ENCODE measurements around the gene NFATC4. TPM values are rescaled to one million over a fixed set of nuclear protein-coding genes. Genes with fewer than 3 reads are reported as not detected.

The NFATC4 gene
- total and polyA plus RNA-seq, 9 donors: 25.9 to 288 (median 157) TPM

DNA sequence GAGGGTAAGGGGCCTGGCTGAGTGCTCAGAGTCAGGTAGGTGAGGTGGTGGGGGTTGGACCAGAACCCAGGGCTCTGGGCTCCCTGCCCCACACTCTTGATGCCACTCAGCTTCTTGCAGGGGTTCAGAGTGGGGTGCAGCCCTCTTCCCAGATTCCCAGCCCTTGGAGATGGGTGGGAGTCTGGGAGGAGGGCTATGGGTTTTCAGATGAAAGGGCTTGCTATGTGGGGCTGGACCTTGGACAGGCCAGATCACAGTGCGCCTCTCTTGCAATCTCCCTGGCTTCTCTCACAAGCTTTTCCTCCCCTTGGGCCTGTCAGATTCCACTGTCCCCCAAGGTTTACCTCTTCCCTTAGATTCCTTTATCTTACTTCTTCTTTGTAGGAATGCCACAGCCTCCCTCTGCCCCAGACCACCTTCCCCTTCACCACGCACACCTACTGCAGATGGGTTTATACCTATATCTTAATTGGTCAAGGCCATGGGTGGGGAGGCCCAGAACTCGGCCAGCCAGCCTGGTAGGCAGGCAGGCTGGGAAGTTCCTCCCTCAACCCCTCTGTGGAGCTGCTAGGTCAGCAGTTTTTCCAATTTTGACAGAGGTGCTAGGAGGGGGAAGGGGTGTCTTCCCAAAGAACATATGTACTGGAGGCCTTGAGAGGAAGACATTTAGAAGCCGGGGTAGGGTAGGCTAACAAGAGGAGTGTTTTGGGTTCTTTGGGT lies 32.2 kb downstream of the NFATC4 start:
- peak overlapping the region; percentile 77 for H3K4me3 ChIP-seq
- peaks cover 27% of the 10 kb centered on the region for H3K4me1 ChIP-seq (ENCODE audit: insufficient read depth)
- no peaks in the 10 kb centered on the region for H3K27me3 ChIP-seq
- intact Hi-C loops (cut with DNase I): loop anchor here (2.0 to 5.0 kb wide), 3 partner anchors 33 to 37 kb away; partner anchors contain the start of gene NFATC4 (in 3 of the 4)
- no peaks in the 10 kb centered on the region for H3K9me3 ChIP-seq
- no peak for TF ChIP-seq POLR2A (IDR thresholded peaks at IDR 0.05)
- TF ChIP-seq, protein P1, sequence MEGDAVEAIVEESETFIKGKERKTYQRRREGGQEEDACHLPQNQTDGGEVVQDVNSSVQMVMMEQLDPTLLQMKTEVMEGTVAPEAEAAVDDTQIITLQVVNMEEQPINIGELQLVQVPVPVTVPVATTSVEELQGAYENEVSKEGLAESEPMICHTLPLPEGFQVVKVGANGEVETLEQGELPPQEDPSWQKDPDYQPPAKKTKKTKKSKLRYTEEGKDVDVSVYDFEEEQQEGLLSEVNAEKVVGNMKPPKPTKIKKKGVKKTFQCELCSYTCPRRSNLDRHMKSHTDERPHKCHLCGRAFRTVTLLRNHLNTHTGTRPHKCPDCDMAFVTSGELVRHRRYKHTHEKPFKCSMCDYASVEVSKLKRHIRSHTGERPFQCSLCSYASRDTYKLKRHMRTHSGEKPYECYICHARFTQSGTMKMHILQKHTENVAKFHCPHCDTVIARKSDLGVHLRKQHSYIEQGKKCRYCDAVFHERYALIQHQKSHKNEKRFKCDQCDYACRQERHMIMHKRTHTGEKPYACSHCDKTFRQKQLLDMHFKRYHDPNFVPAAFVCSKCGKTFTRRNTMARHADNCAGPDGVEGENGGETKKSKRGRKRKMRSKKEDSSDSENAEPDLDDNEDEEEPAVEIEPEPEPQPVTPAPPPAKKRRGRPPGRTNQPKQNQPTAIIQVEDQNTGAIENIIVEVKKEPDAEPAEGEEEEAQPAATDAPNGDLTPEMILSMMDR (IDR thresholded peaks at IDR 0.05): no peak
- no peak for TF ChIP-seq EP300 (IDR thresholded peaks at IDR 0.05)
- WGBS, 3 donors: 13 to 18% (median 17%) methylated on average over 4 of the region's 4 CpGs
- H3K36me3 ChIP-seq: no peaks in the 10 kb centered on the region
- peak in 2 of 5 donors; percentile 37 to 44 for DNase-seq
- peak overlapping the region; percentile 31 to 77 for H3K27ac ChIP-seq

DNA sequence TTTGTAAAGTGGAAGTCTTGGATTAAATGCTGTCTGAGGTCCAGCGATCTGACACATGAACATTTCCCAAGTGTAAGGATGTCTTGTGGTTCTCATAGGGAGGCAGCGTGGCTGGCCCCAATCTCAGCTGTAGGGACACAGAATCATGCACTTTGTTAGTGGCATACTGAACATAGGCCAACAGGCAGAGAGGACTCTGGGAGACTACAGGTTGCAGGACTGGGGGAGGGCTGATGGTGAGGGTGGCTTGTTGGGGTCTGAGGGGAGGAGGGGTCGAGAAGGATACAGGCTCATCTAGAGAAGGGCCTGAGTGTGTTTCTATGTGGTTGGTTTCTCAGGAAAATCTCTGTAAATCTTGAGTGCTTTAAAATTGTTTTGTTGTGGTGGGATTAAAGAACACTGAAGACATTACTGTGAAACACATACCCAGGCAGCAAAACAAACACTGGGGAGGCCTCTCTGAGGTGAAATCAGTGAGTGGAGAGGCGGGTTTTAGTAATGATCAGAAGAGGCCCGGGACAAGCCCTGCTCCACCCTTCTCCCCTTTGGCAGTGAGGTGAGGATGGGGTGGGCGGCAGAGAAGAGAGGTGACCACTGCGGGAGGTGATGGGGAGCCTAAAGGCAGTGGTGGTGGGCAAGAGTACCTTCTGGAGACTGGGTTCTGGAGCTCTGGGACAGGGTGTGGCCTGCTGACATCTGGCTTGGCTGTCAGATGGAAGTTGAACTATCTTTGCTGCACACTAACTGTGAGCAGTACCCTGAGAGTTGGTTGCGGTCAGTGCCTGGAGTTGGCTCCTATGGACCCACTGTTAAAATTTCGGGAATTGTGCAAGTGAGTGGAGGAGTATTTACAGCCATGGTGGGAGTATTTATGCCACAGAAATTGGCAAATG lies 34.1 kb downstream of the NFATC4 start:
- H3K4me1 ChIP-seq (ENCODE audit: insufficient read depth): peaks cover 31% of the 10 kb centered on the region

DNA sequence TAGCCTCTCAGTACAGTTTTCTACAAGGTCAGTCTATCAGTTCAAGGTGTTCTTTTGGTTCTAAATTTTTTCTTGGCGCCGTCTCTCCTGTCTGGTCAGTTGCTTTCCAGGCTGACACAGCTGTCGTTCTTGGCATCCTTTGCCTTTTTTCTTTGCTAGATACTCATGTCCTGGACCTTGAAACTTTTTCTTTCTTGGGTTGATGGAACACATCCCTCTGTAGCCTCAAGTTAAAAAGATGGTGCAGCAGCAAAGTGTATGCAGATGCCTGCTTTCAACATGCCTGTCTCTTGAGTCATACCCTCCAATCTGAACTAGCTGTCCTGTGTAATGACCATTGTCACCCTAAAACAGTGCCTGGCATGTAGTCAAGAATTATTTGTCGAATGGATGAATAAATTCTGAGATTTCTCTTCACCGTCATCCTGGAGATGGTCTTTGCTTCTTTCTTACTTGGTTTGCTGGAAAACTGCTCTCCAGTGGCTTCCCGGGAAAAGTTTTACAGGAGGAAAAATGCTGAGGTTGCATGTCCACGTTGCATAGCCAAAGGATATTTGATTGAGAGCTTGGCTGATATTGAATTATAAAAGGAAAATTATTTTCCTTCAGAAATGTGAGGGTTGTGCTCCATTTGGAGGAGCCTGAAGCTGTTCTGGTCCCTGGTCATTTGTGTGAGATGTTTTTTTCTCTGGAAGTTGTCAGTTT lies 35.5 kb downstream of the NFATC4 start:
- Histone ChIP-seq H3K27ac (peak overlapping the region in 1 of 2 donors; percentile 37), H3K36me3 (no peaks in the 10 kb centered on the region), H3K4me3 (no peak overlapping the region), H3K27me3 (no peaks in the 10 kb centered on the region), H3K9me3 (no peaks in the 10 kb centered on the region), H3K4me1 (ENCODE audit: insufficient read depth) (peaks cover 23% of the 10 kb centered on the region)
- intact Hi-C loops (cut with DNase I): loop anchor here in 3 of 4 donors (5.0 kb wide), 2 partner anchors 34 to 36 kb away; partner anchors contain the start of gene NFATC4 (in 3 of the 3)
- WGBS, 3 donors: 4 to 11% (median 8%) methylated on average over 7 of the region's 7 CpGs
- TF ChIP-seq POLR2A (IDR thresholded peaks at IDR 0.05) (no peak), EP300 (IDR thresholded peaks at IDR 0.05) (no peak)
- TF ChIP-seq, protein P1 (IDR thresholded peaks at IDR 0.05): no peak
- peak; percentile 63 to 76 (median 69) for DNase-seq

More for the DNA sequence above, 34.1 kb downstream of the NFATC4 start:
- intact Hi-C loops (cut with DNase I): loop anchor here (2.0 to 5.0 kb wide), 3 partner anchors 31 to 35 kb away; partner anchors contain the start of gene NFATC4 (in 3 of the 4)
- Histone ChIP-seq H3K4me3 (no peak overlapping the region), H3K27me3 (no peaks in the 10 kb centered on the region), H3K27ac (peak overlapping the region in 1 of 2 donors; percentile 77), H3K9me3 (no peaks in the 10 kb centered on the region), H3K36me3 (no peaks in the 10 kb centered on the region)
- TF ChIP-seq EP300 (IDR thresholded peaks at IDR 0.05): no peak
- TF ChIP-seq, protein P1 (IDR thresholded peaks at IDR 0.05): no peak
- 36 to 52% (median 41%) methylated on average over 9 of the region's 9 CpGs for WGBS, 3 donors
- DNase-seq: peak in 1 of 5 donors; percentile 33

DNA sequence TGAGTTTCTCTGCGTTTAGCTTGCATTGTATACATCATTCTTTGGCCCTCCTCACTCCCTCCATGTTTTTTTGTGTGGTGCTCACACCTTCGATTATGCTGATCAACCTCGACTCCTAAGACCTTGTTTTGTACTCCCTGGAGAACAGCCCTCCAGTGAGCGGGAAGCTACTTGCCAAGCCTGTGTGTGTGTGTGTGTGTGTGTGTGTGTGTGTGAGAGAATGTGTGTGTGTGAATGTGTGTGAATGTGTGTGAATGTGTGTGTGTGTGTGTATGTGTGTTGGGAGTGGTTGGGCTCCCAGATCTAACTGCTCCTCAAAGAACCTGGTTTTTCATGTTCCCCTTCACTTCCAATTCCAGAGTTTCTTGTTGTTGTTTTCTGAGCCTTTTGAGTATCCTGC lies 36.8 kb downstream of the NFATC4 start:
- H3K36me3 ChIP-seq: no peaks in the 10 kb centered on the region
- DNase-seq: peak in 2 of 5 donors; percentile 18 to 23
- 41 to 52% (median 47%) methylated on average over 4 of the region's 4 CpGs for WGBS, 3 donors
- intact Hi-C loops (cut with DNase I): loop anchor here in 3 of 4 donors (5.0 kb wide), 2 partner anchors 32 to 38 kb away; partner anchors contain the start of gene NFATC4 (in 3 of the 3)
- no peak overlapping the region for H3K4me3 ChIP-seq
- H3K9me3 ChIP-seq: no peaks in the 10 kb centered on the region
- peak overlapping the region in 1 of 2 donors; percentile 37 for H3K27ac ChIP-seq
- H3K4me1 ChIP-seq (ENCODE audit: insufficient read depth): peaks cover 26% of the 10 kb centered on the region
- TF ChIP-seq EP300 (IDR thresholded peaks at IDR 0.05): no peak
- no peak for TF ChIP-seq POLR2A (IDR thresholded peaks at IDR 0.05)
- H3K27me3 ChIP-seq: no peaks in the 10 kb centered on the region
